Kidney (tissue), 14 donors: ENCODE results near the gene TLX2. TPM values are rescaled to one million over a fixed set of nuclear protein-coding genes. Genes with fewer than 3 reads are reported as not detected.

Experiments used
- DNase-seq, 5 donors: peaks; one replicate each; pipeline ENCODE4 v3.0.0-alpha.2; 2013 to 2020
- FAIRE-seq: peaks from 2 replicates; lab custom pipeline; 2012; peaks lifted over from hg19 to GRCh38; lab: Jason Lieb, UNC
- H3K27ac ChIP-seq, 2 donors: one replicate each; pipeline ENCODE4 v1.7.0; 2013; ENCODE audit warnings: low read depth in 2 of 2, low read length in 2 of 2, inconsistent platforms in 1 of 2
- H3K27me3 ChIP-seq: one replicate; pipeline ENCODE4 v1.7.1; 2013; ENCODE audit warnings: low read length, inconsistent platforms; ENCODE audit not compliant: control insufficient read depth, insufficient read depth
- H3K36me3 ChIP-seq, 3 donors: one replicate each; pipeline versions ENCODE4 v1.7.0 to v1.7.1; 2013; ENCODE audit warnings: low read length in 3 of 3, control low read depth in 1 of 3, inconsistent platforms in 1 of 3; ENCODE audit not compliant: insufficient read depth in 3 of 3, control insufficient read depth in 2 of 3
- H3K4me1 ChIP-seq, 3 donors: one replicate each; pipeline versions ENCODE4 v1.7.0 to v1.7.1; 2013; ENCODE audit warnings: low read length in 3 of 3, inconsistent platforms in 1 of 3, low read depth in 1 of 3; ENCODE audit not compliant: control insufficient read depth in 2 of 3, insufficient read depth in 2 of 3
- H3K4me3 ChIP-seq, 3 donors: one replicate each; pipeline versions ENCODE4 v1.7.0 to v1.8.1; 2013; ENCODE audit warnings: low read length in 3 of 3, control low read depth in 1 of 3, inconsistent platforms in 1 of 3
- H3K9ac ChIP-seq, 3 donors: one replicate each; pipeline versions ENCODE4 v1.7.0 to v1.7.1; 2013; ENCODE audit warnings: low read length in 3 of 3, control low read depth in 1 of 3, inconsistent platforms in 1 of 3
- H3K9me3 ChIP-seq, 3 donors: one replicate each; pipeline versions ENCODE4 v1.7.0 to v1.7.1; 2013; ENCODE audit warnings: low read length in 3 of 3, control low read depth in 1 of 3, inconsistent platforms in 1 of 3; ENCODE audit not compliant: control insufficient read depth in 2 of 3, insufficient read depth in 1 of 3
- intact Hi-C: fragments of 100-400 bp; cut with DNase I; formaldehyde crosslinking; loops from one replicate; pipeline ENCODE4 v1.11.1; 2022
- polyA plus RNA-seq: library from polyadenylated mRNA; stranded (reverse); fragments of 350-450 nt; fragmentation: Illumina TruSeq; extraction: RNeasy Lipid Tissue Mini Kit (QIAGEN cat#74804); gene quantifications from one replicate; pipeline ENCODE4 v1.2.3, GENCODE V29; 2014; ENCODE audit warnings: low read depth, low replicate concordance; ENCODE audit not compliant: insufficient read depth
- total RNA-seq: library from RNA; stranded (reverse); fragmentation: NEBNext Ultra II Directional; extraction: Animal tissue kit (Norgen Biotek cat#: 25700); gene quantifications from one replicate; pipeline ENCODE4 v1.2.1, GENCODE V29; 2021
- TF ChIP-seq, protein P1 (sequence below): IDR thresholded peaks from 3 replicates; pipeline ENCODE4 v1.5.1; 2012; ENCODE audit warnings: mild to moderate bottlenecking, moderate library complexity, borderline replicate concordance; ENCODE audit not compliant: insufficient read depth; ENCODE audit errors: extremely low read depth
- donor health status: control.
- donor health status: control.
- donor health status: control.
- donor health status: control.
- donor health status: control.
- donor health status: DM: yes; HTN: yes; CAD: no.
- donor health status: Normal renal cell carcinoma (clear cell type).

The TLX2 gene
- total and polyA plus RNA-seq, 2 donors from 2014 or later: not detected

DNA sequence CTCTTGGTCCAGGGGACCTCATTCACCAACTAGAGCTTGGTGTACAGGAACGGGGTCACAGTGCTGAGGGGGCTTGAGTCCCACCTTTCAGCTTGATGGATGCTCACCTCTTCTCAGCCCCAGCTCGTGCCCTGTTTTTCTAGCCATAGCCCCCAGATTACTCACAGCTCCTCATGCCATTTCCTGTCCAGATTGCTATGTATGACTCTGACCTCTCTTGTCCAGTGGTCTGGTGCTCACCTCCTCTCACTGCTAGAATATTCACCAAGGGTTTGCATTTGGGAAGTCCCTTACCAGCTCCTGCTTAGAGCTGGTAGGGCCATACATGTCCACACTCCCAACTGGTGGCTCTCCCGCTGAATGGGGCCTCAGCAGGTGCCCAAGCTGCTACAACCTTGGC is 20.7 kb upstream of the TLX2 start:
- no peak overlapping the region for H3K9ac ChIP-seq
- DNase-seq: no peak
- FAIRE-seq: no peak
- peaks cover 0 to 8% (median 6%) of the 10 kb centered on the region in 3 donors for H3K4me1 ChIP-seq
- H3K27me3 ChIP-seq: peaks cover 5% of the 10 kb centered on the region
- TF ChIP-seq, protein P1, sequence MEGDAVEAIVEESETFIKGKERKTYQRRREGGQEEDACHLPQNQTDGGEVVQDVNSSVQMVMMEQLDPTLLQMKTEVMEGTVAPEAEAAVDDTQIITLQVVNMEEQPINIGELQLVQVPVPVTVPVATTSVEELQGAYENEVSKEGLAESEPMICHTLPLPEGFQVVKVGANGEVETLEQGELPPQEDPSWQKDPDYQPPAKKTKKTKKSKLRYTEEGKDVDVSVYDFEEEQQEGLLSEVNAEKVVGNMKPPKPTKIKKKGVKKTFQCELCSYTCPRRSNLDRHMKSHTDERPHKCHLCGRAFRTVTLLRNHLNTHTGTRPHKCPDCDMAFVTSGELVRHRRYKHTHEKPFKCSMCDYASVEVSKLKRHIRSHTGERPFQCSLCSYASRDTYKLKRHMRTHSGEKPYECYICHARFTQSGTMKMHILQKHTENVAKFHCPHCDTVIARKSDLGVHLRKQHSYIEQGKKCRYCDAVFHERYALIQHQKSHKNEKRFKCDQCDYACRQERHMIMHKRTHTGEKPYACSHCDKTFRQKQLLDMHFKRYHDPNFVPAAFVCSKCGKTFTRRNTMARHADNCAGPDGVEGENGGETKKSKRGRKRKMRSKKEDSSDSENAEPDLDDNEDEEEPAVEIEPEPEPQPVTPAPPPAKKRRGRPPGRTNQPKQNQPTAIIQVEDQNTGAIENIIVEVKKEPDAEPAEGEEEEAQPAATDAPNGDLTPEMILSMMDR: no peak
- H3K27ac ChIP-seq: no peak overlapping the region
- H3K9me3 ChIP-seq: no peaks in the 10 kb centered on the region
- intact Hi-C loops: no loop called here
- H3K36me3 ChIP-seq: peaks cover 0 to 30% (median 24%) of the 10 kb centered on the region in 3 donors
- H3K4me3 ChIP-seq: no peak overlapping the region

DNA sequence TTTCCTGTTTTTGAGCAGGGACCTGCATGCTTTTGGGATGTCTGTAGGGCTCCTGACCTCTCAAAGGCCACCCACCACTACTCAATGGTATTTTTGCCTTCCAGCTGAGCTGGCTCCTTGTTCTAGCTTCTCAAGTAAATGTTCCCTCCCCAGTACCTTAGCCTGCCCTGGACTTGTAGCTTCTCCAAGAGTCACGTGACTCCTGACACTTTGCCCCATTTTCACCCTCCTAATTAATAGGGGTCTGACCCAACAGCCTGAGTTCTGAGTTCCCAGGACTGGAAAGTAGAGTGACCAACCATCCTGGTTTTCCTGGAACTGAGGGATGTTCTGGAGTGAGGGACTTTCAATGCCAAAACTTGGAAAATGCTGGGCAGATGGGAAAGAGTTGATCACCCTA is 18.8 kb upstream of the TLX2 start:
- Histone ChIP-seq H3K27me3 (peaks cover 6% of the 10 kb centered on the region), H3K36me3 (peaks cover 0 to 26% (median 24%) of the 10 kb centered on the region in 3 donors), H3K9me3 (no peaks in the 10 kb centered on the region), H3K4me3 (no peak overlapping the region), H3K4me1 (peaks cover 0 to 16% (median 10%) of the 10 kb centered on the region in 3 donors), H3K27ac (no peak overlapping the region), H3K9ac (no peak overlapping the region)
- DNase-seq (no peak), FAIRE-seq (no peak)
- TF ChIP-seq, protein P1: no peak
- intact Hi-C loops: no loop called here

DNA sequence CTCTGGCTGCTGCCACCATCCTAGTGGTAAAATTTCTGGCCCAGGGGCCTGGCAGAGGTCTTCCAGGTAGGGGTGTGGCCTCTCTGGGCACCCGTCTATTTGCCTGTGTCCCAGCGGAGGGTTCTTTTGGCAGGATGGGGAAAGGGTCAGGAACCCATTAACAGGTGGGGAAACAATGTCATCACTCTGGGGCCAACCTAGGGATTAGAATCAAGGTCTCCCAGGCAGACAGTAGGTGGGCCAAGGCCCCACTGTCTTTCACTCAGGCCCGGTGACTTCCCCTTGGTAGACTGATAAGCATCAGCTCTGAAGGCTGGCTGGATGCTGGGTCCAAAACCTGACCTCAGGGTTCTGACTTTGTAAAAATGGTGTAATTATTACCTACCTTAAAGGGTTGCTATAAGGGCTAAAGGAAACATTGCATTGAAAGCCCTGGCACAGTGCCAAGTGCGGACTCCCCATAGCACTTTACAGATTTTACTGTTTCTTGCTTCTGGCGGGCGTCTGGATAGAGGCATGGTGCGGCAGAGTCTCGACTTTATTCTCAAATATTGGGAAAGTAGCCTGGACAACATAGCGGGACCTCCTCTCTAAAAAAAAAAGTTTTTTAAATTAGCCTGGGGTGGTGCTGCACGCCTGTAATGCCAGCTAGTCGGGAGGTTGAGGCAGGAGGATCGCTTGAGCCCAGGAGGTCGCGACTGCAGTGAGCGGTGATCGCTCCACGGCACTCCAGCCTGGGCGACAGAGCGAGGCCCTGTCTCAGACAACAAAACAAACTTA is 17.1 kb upstream of the TLX2 start:
- Histone ChIP-seq H3K4me1 (peaks cover 0 to 16% (median 10%) of the 10 kb centered on the region in 3 donors), H3K9ac (no peak overlapping the region), H3K27me3 (peaks cover 10% of the 10 kb centered on the region), H3K27ac (no peak overlapping the region), H3K9me3 (no peaks in the 10 kb centered on the region), H3K4me3 (no peak overlapping the region), H3K36me3 (peaks cover 0 to 10% (median 8%) of the 10 kb centered on the region in 3 donors)
- FAIRE-seq (no peak), DNase-seq (no peak)
- intact Hi-C loops: no loop called here
- TF ChIP-seq, protein P1: no peak
